Measurements from ENCODE around the gene JCAD.

GRCh38 chr10:30027057-30028005 lies 32.1 kb downstream of the JCAD start:
- TF ChIP-seq, protein P1, sequence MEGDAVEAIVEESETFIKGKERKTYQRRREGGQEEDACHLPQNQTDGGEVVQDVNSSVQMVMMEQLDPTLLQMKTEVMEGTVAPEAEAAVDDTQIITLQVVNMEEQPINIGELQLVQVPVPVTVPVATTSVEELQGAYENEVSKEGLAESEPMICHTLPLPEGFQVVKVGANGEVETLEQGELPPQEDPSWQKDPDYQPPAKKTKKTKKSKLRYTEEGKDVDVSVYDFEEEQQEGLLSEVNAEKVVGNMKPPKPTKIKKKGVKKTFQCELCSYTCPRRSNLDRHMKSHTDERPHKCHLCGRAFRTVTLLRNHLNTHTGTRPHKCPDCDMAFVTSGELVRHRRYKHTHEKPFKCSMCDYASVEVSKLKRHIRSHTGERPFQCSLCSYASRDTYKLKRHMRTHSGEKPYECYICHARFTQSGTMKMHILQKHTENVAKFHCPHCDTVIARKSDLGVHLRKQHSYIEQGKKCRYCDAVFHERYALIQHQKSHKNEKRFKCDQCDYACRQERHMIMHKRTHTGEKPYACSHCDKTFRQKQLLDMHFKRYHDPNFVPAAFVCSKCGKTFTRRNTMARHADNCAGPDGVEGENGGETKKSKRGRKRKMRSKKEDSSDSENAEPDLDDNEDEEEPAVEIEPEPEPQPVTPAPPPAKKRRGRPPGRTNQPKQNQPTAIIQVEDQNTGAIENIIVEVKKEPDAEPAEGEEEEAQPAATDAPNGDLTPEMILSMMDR (conservative IDR thresholded peaks at IDR 0.05; ENCODE audit: low read length): peak; percentile 26; the same call in 1 of the 2 replicates
- TF ChIP-seq EZH2phosphoT487 (IDR thresholded peaks at IDR 0.05; ENCODE audit: borderline replicate concordance): no peak; the same call in 1 of the 2 replicates
